Measurements from ENCODE around the gene KRTAP4-3. TPM values are rescaled to one million over a fixed set of nuclear protein-coding genes. Genes with fewer than 3 reads are reported as not detected.

The KRTAP4-3 gene
- total RNA-seq: not detected

GRCh38 chr17:41168121-41168520 lies at the start of gene KRTAP4-3:
KRTAP4-3 (minus strand) TSS chr17:41168221; CDS start chr17:41168172, 49 bp downstream.

GRCh38 chr17:41189837-41190318 lies 21.9 kb upstream of the KRTAP4-3 start, which contains the start of gene KRTAP9-1:
KRTAP9-1 (plus strand) TSS chr17:41189887; CDS start chr17:41189887, 0 bp downstream.

GRCh38 chr17:41184480-41184961 lies 16.5 kb upstream of the KRTAP4-3 start, which contains the start of gene KRTAP4-1:
KRTAP4-1 (minus strand) TSS chr17:41184911; CDS start chr17:41184854, 57 bp downstream.

GRCh38 chr17:41177727-41178271 lies 9.8 kb upstream of the KRTAP4-3 start, which contains the start of gene KRTAP4-2:
KRTAP4-2 (minus strand) TSS chr17:41178221; CDS start chr17:41178164, 57 bp downstream.

GRCh38 chr17:41160648-41161047 lies 7.4 kb downstream of the KRTAP4-3 start, which contains the start of gene KRTAP4-4:
KRTAP4-4 (minus strand) TSS chr17:41160748; CDS start chr17:41160691, 57 bp downstream.

GRCh38 chr17:41149652-41149985 lies 18.4 kb downstream of the KRTAP4-3 start, which contains the start of gene KRTAP4-5:
KRTAP4-5 (minus strand) TSS chr17:41149825; CDS start chr17:41149767, 58 bp downstream.

GRCh38 chr17:41140360-41141131 lies 27.5 kb downstream of the KRTAP4-3 start, which contains the start of gene KRTAP4-6:
KRTAP4-6 (minus strand) TSS chr17:41140544; CDS start chr17:41140487, 57 bp downstream.

GRCh38 chr17:41123991-41124371 lies 44.0 kb downstream of the KRTAP4-3 start, which contains the start of gene KRTAP4-12:
KRTAP4-12 (minus strand) TSS chr17:41124182; CDS start chr17:41124122, 60 bp downstream.

GRCh38 chr17:41117846-41118386 lies 50.1 kb downstream of the KRTAP4-3 start, which contains the start of gene KRTAP4-11:
KRTAP4-11 (minus strand) TSS chr17:41118373; CDS start chr17:41118315, 58 bp downstream.

Small RNA genes within 50 kb of the gene (small RNA-seq; reads per million reads assigned to genes)
- gene KRTAP4-17P: 0 reads per million in 2 donors

Other genes with a start within 250 kb of the KRTAP4-3 start
- gene KRT23, start 230.6 kb downstream of the KRTAP4-3 start, total RNA-seq: not detected
- gene KRT39, start 201.3 kb downstream of the KRTAP4-3 start, total RNA-seq: not detected
- not detected for gene KRT40, start 183.9 kb downstream of the KRTAP4-3 start, total RNA-seq
- not detected for gene KRTAP3-3, start 174.1 kb downstream of the KRTAP4-3 start, total RNA-seq
- not detected for gene KRTAP3-2, start 168.3 kb downstream of the KRTAP4-3 start, total RNA-seq
- not detected for gene KRTAP3-1, start 159.1 kb downstream of the KRTAP4-3 start, total RNA-seq
- gene KRTAP1-5, start 141.0 kb downstream of the KRTAP4-3 start, total RNA-seq: not detected
- gene KRTAP1-4, start 138.0 kb downstream of the KRTAP4-3 start, total RNA-seq: not detected
- gene KRTAP1-3, start 133.3 kb downstream of the KRTAP4-3 start, total RNA-seq: not detected
- gene KRTAP1-1, start 126.8 kb downstream of the KRTAP4-3 start, total RNA-seq: not detected
- not detected for gene KRTAP2-1, start 120.9 kb downstream of the KRTAP4-3 start, total RNA-seq
- not detected for gene KRTAP2-2, start 113.0 kb downstream of the KRTAP4-3 start, total RNA-seq
- not detected for gene KRTAP2-3, start 108.1 kb downstream of the KRTAP4-3 start, total RNA-seq
- not detected for gene KRTAP2-4, start 102.3 kb downstream of the KRTAP4-3 start, total RNA-seq
- gene KRTAP4-7, start 84.1 kb downstream of the KRTAP4-3 start, total RNA-seq: not detected
- gene KRTAP4-8, start 70.1 kb downstream of the KRTAP4-3 start, total RNA-seq: not detected
- not detected for gene KRTAP4-16, start 66.0 kb downstream of the KRTAP4-3 start, total RNA-seq
- not detected for gene KRTAP4-9, start 62.8 kb downstream of the KRTAP4-3 start, total RNA-seq
- gene KRTAP4-11, start 49.8 kb downstream of the KRTAP4-3 start, total RNA-seq: not detected
- not detected for gene KRTAP4-12, start 44.0 kb downstream of the KRTAP4-3 start, total RNA-seq
- gene KRTAP4-6, start 27.7 kb downstream of the KRTAP4-3 start, total RNA-seq: not detected
- not detected for gene KRTAP4-5, start 18.4 kb downstream of the KRTAP4-3 start, total RNA-seq
- gene KRTAP4-4, start 7.5 kb downstream of the KRTAP4-3 start, total RNA-seq: not detected
- not detected for gene KRTAP4-2, start 10.0 kb upstream of the KRTAP4-3 start, total RNA-seq
- gene KRTAP4-1, start 16.7 kb upstream of the KRTAP4-3 start, total RNA-seq: not detected
- gene KRTAP9-1, start 21.7 kb upstream of the KRTAP4-3 start, total RNA-seq: not detected
- not detected for gene KRTAP9-2, start 58.4 kb upstream of the KRTAP4-3 start, total RNA-seq
- not detected for gene KRTAP9-3, start 64.2 kb upstream of the KRTAP4-3 start, total RNA-seq
- gene KRTAP9-8, start 69.8 kb upstream of the KRTAP4-3 start, total RNA-seq: not detected
- gene KRTAP9-4, start 81.5 kb upstream of the KRTAP4-3 start, total RNA-seq: not detected
- not detected for gene KRTAP9-9, start 87.2 kb upstream of the KRTAP4-3 start, total RNA-seq
- not detected for gene KRTAP9-6, start 97.2 kb upstream of the KRTAP4-3 start, total RNA-seq
- not detected for gene KRTAP9-7, start 107.5 kb upstream of the KRTAP4-3 start, total RNA-seq
- gene KRTAP29-1, start 134.6 kb upstream of the KRTAP4-3 start, total RNA-seq: not detected
- gene KRTAP16-1, start 141.1 kb upstream of the KRTAP4-3 start, total RNA-seq: not detected
- not detected for gene KRTAP17-1, start 147.5 kb upstream of the KRTAP4-3 start, total RNA-seq
- gene KRT33A, start 182.6 kb upstream of the KRTAP4-3 start, total RNA-seq: not detected
- gene KRT33B, start 201.6 kb upstream of the KRTAP4-3 start, total RNA-seq: not detected
- gene KRT34, start 214.1 kb upstream of the KRTAP4-3 start, total RNA-seq: not detected
- not detected for gene KRT31, start 229.4 kb upstream of the KRTAP4-3 start, total RNA-seq

Measured in melanocyte of skin (primary cell).